Small intestine (tissue), 7 donors: ENCODE measurements around the gene ZFHX2. TPM values are rescaled to one million over a fixed set of nuclear protein-coding genes. Genes with fewer than 3 reads are reported as not detected.

Source experiments
- DNase-seq, 2 donors: peaks; one replicate each; pipeline versions ENCODE4 v3.0.0 to v3.0.0-alpha.2; 2013
- FAIRE-seq: peaks from 2 replicates; lab custom pipeline; 2012; peaks lifted over from hg19 to GRCh38; lab: Jason Lieb, UNC
- H3K27ac ChIP-seq, 3 donors: one replicate each; pipeline ENCODE4 v1.5.1; 2013; ENCODE audit warnings: low read length in 2 of 3, mild to moderate bottlenecking in 2 of 3, control low read depth in 1 of 3, inconsistent platforms in 1 of 3, low read depth in 1 of 3, moderate library complexity in 1 of 3
- H3K27me3 ChIP-seq, 3 donors: one replicate each; pipeline ENCODE4 v1.6.1; 2013; ENCODE audit warnings: low read length in 3 of 3, inconsistent platforms in 1 of 3; ENCODE audit not compliant: control insufficient read depth in 3 of 3, insufficient read depth in 3 of 3
- H3K36me3 ChIP-seq, 3 donors: one replicate each; pipeline ENCODE4 v1.6.1; 2013; ENCODE audit warnings: low read length in 3 of 3, inconsistent platforms in 1 of 3, low read depth in 1 of 3, mild to moderate bottlenecking in 1 of 3, moderate library complexity in 1 of 3; ENCODE audit not compliant: control insufficient read depth in 3 of 3, insufficient read depth in 2 of 3
- H3K4me1 ChIP-seq, 3 donors: one replicate each; pipeline ENCODE4 v1.6.1; 2013; ENCODE audit warnings: low read length in 2 of 3, inconsistent platforms in 1 of 3, low read depth in 1 of 3, mild to moderate bottlenecking in 1 of 3, moderate library complexity in 1 of 3; ENCODE audit not compliant: control insufficient read depth in 3 of 3, insufficient read depth in 2 of 3
- H3K4me3 ChIP-seq, 3 donors: one replicate each; pipeline ENCODE4 v1.5.1; 2013; ENCODE audit warnings: low read length in 3 of 3, control low read depth in 1 of 3, inconsistent platforms in 1 of 3, low read depth in 1 of 3, mild to moderate bottlenecking in 1 of 3, moderate library complexity in 1 of 3
- H3K9me3 ChIP-seq, 2 donors: one replicate each; pipeline ENCODE4 v1.6.1; 2013; ENCODE audit warnings: low read depth in 1 of 2, low read length in 1 of 2; ENCODE audit not compliant: control insufficient read depth in 2 of 2, insufficient read depth in 1 of 2
- WGBS, 3 donors: extraction: QIAGEN DNeasy Blood & Tissue Kit; methylation state at CpG; one replicate each; pipeline ENCODE4 v1.1.7; 2013; 5-methylcytosine and 5-hydroxymethylcytosine counted together
- polyA plus RNA-seq, 4 donors: library from polyadenylated mRNA; stranded (reverse) in 3 of 4; unstranded in 1 of 4; fragments of 200-250 nt in 3 of 4; fragments of 120-200 nt in 1 of 4; gene quantifications; one replicate each; pipeline versions ENCODE4 v1.2.1 to v1.2.3, GENCODE V29; 2013
- donor health status: healthy with polysubstance abuse.
- donor health status: control.
- donor health status: control.
- donor health status: Bipolar disorder and iron deficiency.
- donor health status: healthy.

ZFHX2 gene
- polyA plus RNA-seq, 4 donors: 0.55 to 2.2 TPM; not detected in 2

- 2 to 3% (median 3%) methylated on average over 32 to 37 of the region's 37 CpGs for WGBS, 3 donors
- FAIRE-seq: no peak
These were observed 726 bp downstream of the ZFHX2 start for GRCh38 chr14:23550812-23551265.

DNA sequence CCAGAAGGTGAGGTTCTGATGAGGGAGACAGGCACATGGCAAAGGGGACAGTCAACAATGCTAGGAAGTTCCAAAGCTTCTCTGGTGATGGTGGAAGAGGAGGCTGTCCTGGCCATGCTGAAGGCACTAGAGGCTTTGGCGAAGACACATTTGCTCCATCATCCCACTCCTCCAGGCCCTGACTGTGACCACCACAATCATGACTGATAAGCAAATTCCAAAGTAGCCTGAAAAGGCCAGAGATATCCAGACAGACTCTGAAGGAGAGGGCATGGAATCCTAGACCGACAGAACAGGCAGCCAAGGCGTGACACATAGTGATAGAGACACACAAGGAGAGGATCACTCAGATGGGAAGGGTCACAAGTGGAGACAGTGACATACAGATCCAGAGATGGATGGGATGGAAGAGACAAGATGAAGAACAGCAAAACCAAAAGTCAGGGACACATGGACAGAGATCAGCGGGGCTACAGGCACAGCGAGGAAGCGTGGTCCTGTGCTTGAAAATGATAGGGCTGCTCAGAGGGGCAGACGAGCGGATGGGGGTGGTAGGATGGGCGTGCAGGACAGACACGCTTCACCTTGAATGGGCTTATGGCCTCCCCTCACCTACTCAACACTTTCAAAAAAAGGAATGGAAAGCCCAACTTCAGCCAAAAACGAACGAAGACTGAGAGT is 1.3 kb downstream of the ZFHX2 start:
- Histone ChIP-seq H3K9me3 (no peaks in the 10 kb centered on the region), H3K27me3 (peaks cover 0 to 22% (median 4%) of the 10 kb centered on the region in 3 donors), H3K36me3 (no peaks in the 10 kb centered on the region), H3K4me1 (peaks cover 0 to 9% (median 0%) of the 10 kb centered on the region in 3 donors), H3K27ac (no peak overlapping the region), H3K4me3 (peak overlapping the region in 2 of 3 donors; percentile 58 to 71)
- DNase-seq (no peak), FAIRE-seq (no peak)
- 57 to 73% (median 61%) methylated on average over 12 of the region's 12 CpGs for WGBS, 3 donors

More at GRCh38 chr14:23550812-23551265, 726 bp downstream of the ZFHX2 start:
- Histone ChIP-seq H3K9me3 (no peaks in the 10 kb centered on the region), H3K27ac (peak overlapping the region in 1 of 3 donors; percentile 50), H3K4me1 (peaks cover 0 to 8% (median 3%) of the 10 kb centered on the region in 3 donors), H3K27me3 (peaks cover 0 to 22% (median 4%) of the 10 kb centered on the region in 3 donors), H3K36me3 (no peaks in the 10 kb centered on the region), H3K4me3 (peak overlapping the region; percentile 16 to 71 (median 58))
- no peak for DNase-seq

GRCh38 chr14:23548351-23549318 is 2.9 kb downstream of the ZFHX2 start:
- Histone ChIP-seq H3K4me3 (no peak overlapping the region), H3K27me3 (peaks cover 0 to 22% (median 4%) of the 10 kb centered on the region in 3 donors), H3K36me3 (no peaks in the 10 kb centered on the region), H3K9me3 (no peaks in the 10 kb centered on the region), H3K4me1 (peaks cover 0 to 20% (median 0%) of the 10 kb centered on the region in 3 donors), H3K27ac (no peak overlapping the region)
- no peak for FAIRE-seq
- WGBS, 3 donors: 66 to 72% (median 69%) methylated on average over 18 of the region's 18 CpGs
- no peak for DNase-seq

DNA sequence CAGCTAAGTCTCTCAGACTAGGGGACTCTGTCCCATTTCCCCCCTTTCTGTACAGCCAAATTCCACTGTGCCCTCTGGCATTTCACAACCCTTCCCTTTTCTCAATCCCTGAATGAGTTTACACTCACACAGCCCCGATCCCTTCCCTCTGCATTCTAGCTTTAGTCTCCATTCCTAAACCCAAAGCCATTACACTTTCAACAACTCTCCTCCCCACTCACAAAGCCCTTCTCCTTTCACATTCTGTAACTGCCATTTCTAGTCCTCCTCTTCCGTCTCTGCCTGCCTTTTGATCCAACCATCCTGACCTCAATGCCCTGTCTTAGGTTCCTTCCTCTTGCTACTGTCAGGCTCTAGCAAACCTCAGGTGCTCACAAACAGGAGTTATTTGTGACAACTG is 3.6 kb downstream of the ZFHX2 start:
- Histone ChIP-seq H3K4me1 (peaks cover 0 to 20% (median 0%) of the 10 kb centered on the region in 3 donors), H3K4me3 (no peak overlapping the region), H3K27me3 (peaks cover 0 to 22% (median 4%) of the 10 kb centered on the region in 3 donors), H3K9me3 (no peaks in the 10 kb centered on the region), H3K36me3 (no peaks in the 10 kb centered on the region), H3K27ac (no peak overlapping the region)
- FAIRE-seq: no peak
- no peak for DNase-seq
- WGBS, 3 donors: 71 to 83% (median 78%) methylated on average over 2 of the region's 2 CpGs

- FAIRE-seq (no peak), DNase-seq (no peak)
- Histone ChIP-seq H3K4me1 (peaks cover 0 to 20% (median 0%) of the 10 kb centered on the region in 3 donors), H3K4me3 (no peak overlapping the region), H3K27ac (no peak overlapping the region), H3K27me3 (peaks cover 0 to 22% (median 4%) of the 10 kb centered on the region in 3 donors), H3K36me3 (no peaks in the 10 kb centered on the region), H3K9me3 (no peaks in the 10 kb centered on the region)
- WGBS, 3 donors: 71 to 84% (median 82%) methylated on average over 10 of the region's 10 CpGs
These were observed 5.0 kb downstream of the ZFHX2 start for GRCh38 chr14:23546450-23547035.

GRCh38 chr14:23545740-23546365 is 5.7 kb downstream of the ZFHX2 start:
- Histone ChIP-seq H3K36me3 (no peaks in the 10 kb centered on the region), H3K9me3 (no peaks in the 10 kb centered on the region), H3K4me1 (peaks cover 0 to 20% (median 0%) of the 10 kb centered on the region in 3 donors), H3K27me3 (peaks cover 0 to 19% (median 4%) of the 10 kb centered on the region in 3 donors), H3K27ac (no peak overlapping the region), H3K4me3 (no peak overlapping the region)
- no peak for DNase-seq
- no peak for FAIRE-seq
- WGBS, 3 donors: 81 to 85% (median 84%) methylated on average over 4 of the region's 4 CpGs

GRCh38 chr14:23544511-23545447 is 6.8 kb downstream of the ZFHX2 start:
- no peak overlapping the region for H3K27ac ChIP-seq
- WGBS, 3 donors: 33 to 46% (median 43%) methylated on average over 25 of the region's 25 CpGs
- no peaks in the 10 kb centered on the region for H3K9me3 ChIP-seq
- FAIRE-seq (no peak), DNase-seq (peak; percentile 53 to 70)
- H3K4me3 ChIP-seq: no peak overlapping the region
- peaks cover 0 to 12% (median 0%) of the 10 kb centered on the region in 3 donors for H3K4me1 ChIP-seq
- no peaks in the 10 kb centered on the region for H3K36me3 ChIP-seq
- H3K27me3 ChIP-seq: peaks cover 0 to 9% (median 0%) of the 10 kb centered on the region in 3 donors
